ENCODE data around the gene MORC4. TPM values are rescaled to one million over a fixed set of nuclear protein-coding genes. Genes with fewer than 3 reads are reported as not detected.
A peak's percentile ranks its signal among the peaks of the same experiment; 100 is the strongest.

The MORC4 gene
- total RNA-seq, 1 experiment from 2014 or later = 24.8 TPM

DNA sequence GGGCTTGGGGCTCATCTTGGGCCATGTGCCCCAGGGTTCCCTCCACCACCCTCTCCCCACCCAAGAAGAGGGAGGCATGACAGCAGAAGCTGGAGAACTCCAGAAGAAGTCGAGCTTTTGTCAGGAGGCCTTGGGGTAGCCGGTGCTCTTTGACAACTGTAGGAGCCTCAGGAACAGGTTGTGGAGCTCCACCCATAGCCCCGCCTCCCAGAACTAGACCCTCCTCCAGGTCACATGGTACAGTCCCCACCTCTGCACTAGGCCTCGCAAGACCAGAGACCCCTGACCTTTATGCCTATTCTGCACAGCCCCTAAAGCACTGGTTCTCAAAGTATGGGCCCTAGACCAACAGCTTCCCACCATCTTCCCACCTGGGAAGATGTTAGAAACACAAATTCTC lies 8.0 kb upstream of the MORC4 start:
- no peaks in the 10 kb centered on the region for H3K9me3 ChIP-seq (ENCODE audit: low read length)
- no peak overlapping the region for H3K9ac ChIP-seq (ENCODE audit: low read length)
- CTCF ChIA-PET = no interaction called here
- no peak overlapping the region for H3K27ac ChIP-seq (ENCODE audit: low read length)
- no peak overlapping the region for H2AFZ ChIP-seq (ENCODE audit: low read length)
- H3K9me2 ChIP-seq (replicated peaks; ENCODE audit: low read length) = no peaks in the 10 kb centered on the region
- POLR2A ChIA-PET (ENCODE audit: unreplicated experiment) = no interaction called here
- DNase-seq (no peak), ATAC-seq (no peak)
- H3K4me3 ChIP-seq (ENCODE audit: low read length) = no peak overlapping the region
- no peaks in the 10 kb centered on the region for H3K4me1 ChIP-seq (ENCODE audit: insufficient read depth, low read length)
- no TSS peak for BruUV-seq (replicated peaks)
- intact Hi-C loops (cut with micrococcal nuclease) = no loop called here
- no peak overlapping the region for H3K4me2 ChIP-seq (ENCODE audit: low read length)
- no peaks in the 10 kb centered on the region for H3F3A ChIP-seq (ENCODE audit: low read length, unreplicated experiment)
- no peaks in the 10 kb centered on the region for H3K79me2 ChIP-seq (ENCODE audit: low read length)
- no peaks in the 10 kb centered on the region for H3K27me3 ChIP-seq (ENCODE audit: low read length)
- no peaks in the 10 kb centered on the region for H3K36me3 ChIP-seq (ENCODE audit: low read depth, low read length)
- TF ChIP-seq EZH2phosphoT487 (IDR thresholded peaks at IDR 0.05; ENCODE audit: borderline replicate concordance, low read length) (no peak), EZH2 (IDR thresholded peaks at IDR 0.05; ENCODE audit: low read length, unreplicated experiment) (no peak), CTCF (conservative IDR thresholded peaks at IDR 0.05; ENCODE audit: low read depth, low read length) (no peak)
- H4K20me1 ChIP-seq (ENCODE audit: low read length) = no peaks in the 10 kb centered on the region

- Histone ChIP-seq H2AFZ (ENCODE audit: low read length) (peak overlapping the region; percentile 88), H4K20me1 (ENCODE audit: low read length) (no peaks in the 10 kb centered on the region), H3K9me3 (ENCODE audit: low read length) (no peaks in the 10 kb centered on the region), H3K36me3 (ENCODE audit: low read depth, low read length) (no peaks in the 10 kb centered on the region; the same call in 1 of the 2 replicates), H3F3A (ENCODE audit: low read length, unreplicated experiment) (no peaks in the 10 kb centered on the region), H3K4me2 (ENCODE audit: low read length) (peak overlapping the region; percentile 91), H3K4me3 (ENCODE audit: low read length) (peak overlapping the region; percentile 86), H3K9ac (ENCODE audit: low read length) (peak overlapping the region; percentile 38), H3K4me1 (ENCODE audit: insufficient read depth, low read length) (peaks cover 12% of the 10 kb centered on the region), H3K79me2 (ENCODE audit: low read length) (peaks cover 23% of the 10 kb centered on the region), H3K27me3 (ENCODE audit: low read length) (no peaks in the 10 kb centered on the region), H3K27ac (ENCODE audit: low read length) (no peak overlapping the region), H3K9me2 (replicated peaks; ENCODE audit: low read length) (no peaks in the 10 kb centered on the region)
- intact Hi-C loops (cut with micrococcal nuclease) = no loop called here
- BruUV-seq (replicated peaks) = TSS peak; percentile 45
- ATAC-seq = peak; percentile 74
- peak; percentile 73 for DNase-seq
- ChIA-PET CTCF (interaction anchor here (0.6 kb wide), 1 partner anchor 26 kb away, joined by 4 read pairs; no protein-coding TSS in a partner anchor), POLR2A (ENCODE audit: unreplicated experiment) (interaction anchor here (0.7 kb wide), 1 partner anchor 629 kb away, joined by 8 read pairs; the partner anchor contains the start of gene PRPS1)
- TF ChIP-seq EZH2phosphoT487 (IDR thresholded peaks at IDR 0.05; ENCODE audit: borderline replicate concordance, low read length) (no peak), CTCF (conservative IDR thresholded peaks at IDR 0.05; ENCODE audit: low read depth, low read length) (peak; percentile 75), EZH2 (IDR thresholded peaks at IDR 0.05; ENCODE audit: low read length, unreplicated experiment) (no peak)
Observed at GRCh38 chrX:106999002-106999975, 723 bp downstream of the MORC4 start.

DNA sequence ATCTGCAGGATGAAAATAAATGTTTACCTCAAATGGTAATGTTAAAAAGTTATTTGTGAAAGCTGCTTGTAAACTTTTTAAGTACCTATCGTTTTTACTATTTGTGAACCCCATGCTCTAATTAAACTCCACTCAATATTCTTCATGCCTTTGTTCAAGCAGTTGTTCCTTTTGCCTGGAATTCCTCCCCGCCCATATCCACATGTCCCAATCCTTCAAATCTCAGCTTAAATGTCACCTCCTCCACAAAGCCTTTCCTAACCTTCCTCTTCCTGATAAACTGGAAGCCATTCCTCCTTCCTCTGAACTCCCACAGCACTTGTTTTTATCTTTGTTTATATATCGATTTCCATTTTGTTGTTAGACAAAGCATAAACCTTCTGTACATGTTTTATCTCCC lies 2.4 kb downstream of the MORC4 start:
- Histone ChIP-seq H3K36me3 (ENCODE audit: low read depth, low read length) (no peaks in the 10 kb centered on the region; the same call in 1 of the 2 replicates), H3K27ac (ENCODE audit: low read length) (no peak overlapping the region), H3K9ac (ENCODE audit: low read length) (no peak overlapping the region), H3K4me1 (ENCODE audit: insufficient read depth, low read length) (peaks cover 12% of the 10 kb centered on the region), H4K20me1 (ENCODE audit: low read length) (no peaks in the 10 kb centered on the region), H3F3A (ENCODE audit: low read length, unreplicated experiment) (no peaks in the 10 kb centered on the region), H3K4me2 (ENCODE audit: low read length) (peak overlapping the region; percentile 91), H3K27me3 (ENCODE audit: low read length) (no peaks in the 10 kb centered on the region), H3K79me2 (ENCODE audit: low read length) (peaks cover 26% of the 10 kb centered on the region), H3K4me3 (ENCODE audit: low read length) (no peak overlapping the region), H3K9me3 (ENCODE audit: low read length) (no peaks in the 10 kb centered on the region), H2AFZ (ENCODE audit: low read length) (no peak overlapping the region), H3K9me2 (replicated peaks; ENCODE audit: low read length) (no peaks in the 10 kb centered on the region)
- no TSS peak for BruUV-seq (replicated peaks)
- ChIA-PET POLR2A (ENCODE audit: unreplicated experiment) (no interaction called here), CTCF (no interaction called here)
- no peak for DNase-seq
- no peak for TF ChIP-seq CTCF (conservative IDR thresholded peaks at IDR 0.05; ENCODE audit: low read depth, low read length)
- TF ChIP-seq EZH2phosphoT487 (IDR thresholded peaks at IDR 0.05; ENCODE audit: borderline replicate concordance, low read length) = no peak
- TF ChIP-seq EZH2 (IDR thresholded peaks at IDR 0.05; ENCODE audit: low read length, unreplicated experiment) = no peak
- intact Hi-C loops (cut with micrococcal nuclease) = no loop called here
- ATAC-seq = no peak
